SK-N-SH (cell line): Measurements from ENCODE around the gene GRIN1.

Experiments
- EP300 ChIP-seq, 2 experiments: IDR thresholded peaks; 2 replicates each; pipeline versions ENCODE4 v1.4.0 to v1.6.1; 2012; ENCODE audit warnings: borderline replicate concordance in 1 of 2, low read depth in 1 of 2, low read length in 1 of 2
- EZH2phosphoT487 ChIP-seq: fragments of 200-600 bp; sonication (generic); IDR thresholded peaks from 2 replicates; pipeline ENCODE4 v1.6.1; 2017; ENCODE audit warnings: low read depth, mixed run types, mild to moderate bottlenecking, antibody characterized with exemption, moderate library complexity, borderline replicate concordance
- FOXJ3 ChIP-seq: sonication (generic); formaldehyde crosslinking; IDR thresholded peaks from 2 replicates; pipeline ENCODE4 v1.5.1; 2020; ENCODE audit warnings: mild to moderate bottlenecking, missing genetic modification reagents
- FOXM1 ChIP-seq: IDR thresholded peaks from 2 replicates; pipeline ENCODE4 v1.4.0; 2012; ENCODE audit warnings: low read depth, mild to moderate bottlenecking
- GABPA ChIP-seq: IDR thresholded peaks from 2 replicates; pipeline ENCODE4 v1.4.0; 2012; ENCODE audit warnings: low read depth, mild to moderate bottlenecking
- JUND ChIP-seq: IDR thresholded peaks from 2 replicates; pipeline ENCODE4 v1.4.0; 2012
- MEF2A ChIP-seq: IDR thresholded peaks from 2 replicates; pipeline ENCODE4 v1.4.0; 2012; ENCODE audit warnings: low read depth, borderline replicate concordance
- MXI1 ChIP-seq: IDR thresholded peaks from 2 replicates; pipeline ENCODE4 v1.6.1; 2012; ENCODE audit warnings: mild to moderate bottlenecking, low read depth, low read length, improper control_type of control experiment
- SMC3 ChIP-seq: IDR thresholded peaks from 2 replicates; pipeline ENCODE4 v1.6.1; 2012; ENCODE audit warnings: low read depth, low read length, improper control_type of control experiment
- TF ChIP-seq, protein P1 (sequence below): fragments of 200-600 bp; sonication (generic); IDR thresholded peaks from 2 replicates; pipeline ENCODE4 v1.6.1; 2017; ENCODE audit warnings: antibody characterized with exemption, mild to moderate bottlenecking, moderate library complexity

DNA sequence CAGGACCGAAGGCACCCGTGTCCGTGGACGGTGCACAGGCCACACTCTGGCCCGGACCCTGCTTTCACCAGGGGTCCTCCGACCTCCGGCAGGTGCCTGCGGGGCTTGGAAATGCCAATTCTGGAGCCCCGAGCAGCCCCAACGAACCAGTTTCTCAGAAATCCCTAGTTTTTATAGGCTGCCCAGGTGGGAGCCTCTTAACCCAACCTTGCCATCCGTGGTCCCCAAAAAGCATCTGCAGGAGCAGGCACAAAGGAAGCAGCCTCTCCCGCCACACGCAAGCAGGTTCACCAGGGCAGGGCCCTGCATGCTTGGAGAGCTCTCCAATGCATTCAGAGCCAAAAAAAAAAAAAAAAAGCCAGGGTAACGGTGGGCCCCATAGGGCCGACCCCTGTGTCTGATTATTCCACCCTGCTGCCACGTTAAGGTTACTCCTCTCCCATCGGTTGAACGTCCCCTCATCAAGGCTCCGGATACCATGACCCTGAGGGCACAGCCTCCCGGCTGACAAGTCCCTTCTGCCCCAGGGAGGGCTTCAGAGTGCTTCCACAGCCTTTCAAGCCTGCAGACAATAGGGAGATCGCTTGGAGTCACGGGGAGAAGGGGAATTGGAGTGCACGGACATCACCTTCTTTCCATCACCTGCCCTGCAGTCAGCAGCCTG is 62.4 kb downstream of the GRIN1 start:
- TF ChIP-seq FOXM1 (no peak), SMC3 (no peak), FOXJ3 (CRISPR knock-in tag) (no peak), EP300 (IDR thresholded peaks at IDR 0.05; ENCODE audit: borderline replicate concordance in 1 of 2, low read depth in 1 of 2, low read length in 1 of 2) (no peak), EZH2phosphoT487 (no peak), JUND (no peak), MXI1 (no peak), MEF2A (no peak), GABPA (no peak)
- TF ChIP-seq, protein P1, sequence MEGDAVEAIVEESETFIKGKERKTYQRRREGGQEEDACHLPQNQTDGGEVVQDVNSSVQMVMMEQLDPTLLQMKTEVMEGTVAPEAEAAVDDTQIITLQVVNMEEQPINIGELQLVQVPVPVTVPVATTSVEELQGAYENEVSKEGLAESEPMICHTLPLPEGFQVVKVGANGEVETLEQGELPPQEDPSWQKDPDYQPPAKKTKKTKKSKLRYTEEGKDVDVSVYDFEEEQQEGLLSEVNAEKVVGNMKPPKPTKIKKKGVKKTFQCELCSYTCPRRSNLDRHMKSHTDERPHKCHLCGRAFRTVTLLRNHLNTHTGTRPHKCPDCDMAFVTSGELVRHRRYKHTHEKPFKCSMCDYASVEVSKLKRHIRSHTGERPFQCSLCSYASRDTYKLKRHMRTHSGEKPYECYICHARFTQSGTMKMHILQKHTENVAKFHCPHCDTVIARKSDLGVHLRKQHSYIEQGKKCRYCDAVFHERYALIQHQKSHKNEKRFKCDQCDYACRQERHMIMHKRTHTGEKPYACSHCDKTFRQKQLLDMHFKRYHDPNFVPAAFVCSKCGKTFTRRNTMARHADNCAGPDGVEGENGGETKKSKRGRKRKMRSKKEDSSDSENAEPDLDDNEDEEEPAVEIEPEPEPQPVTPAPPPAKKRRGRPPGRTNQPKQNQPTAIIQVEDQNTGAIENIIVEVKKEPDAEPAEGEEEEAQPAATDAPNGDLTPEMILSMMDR: no peak
